Adrenal gland (tissue), 12 donors: ENCODE results near the gene ATXN2. TPM values are rescaled to one million over a fixed set of nuclear protein-coding genes. Genes with fewer than 3 reads are reported as not detected.
"Not testable (repeated sequence)": the region's sequence is repeated elsewhere in the genome, so short reads cannot be mapped to it uniquely, and the experiment has no call there.

Source experiments
- DNase-seq, 7 donors: peaks; one replicate each; pipeline ENCODE4 v3.0.0-alpha.2; 2019 to 2020
- H3K27ac ChIP-seq, 5 donors: fragments of 200-600 bp; sonication (generic) in 4 of 5; 1 replicate in 3 of 5; 2 replicates in 2 of 5; pipeline versions ENCODE4 v1.5.1 to v1.8.0; 2016 to 2020; ENCODE audit warnings: mild to moderate bottlenecking in 1 of 5
- H3K27me3 ChIP-seq: fragments of 200-600 bp; 2 replicates; pipeline ENCODE4 v1.8.0; 2021
- H3K36me3 ChIP-seq, 2 donors: fragments of 200-600 bp; replicated peaks in 1 of 2; 1 replicate in 1 of 2; 2 replicates in 1 of 2; pipeline versions ENCODE4 v1.5.1 to v1.8.0; 2018 to 2022
- H3K4me1 ChIP-seq, 2 donors: fragments of 200-600 bp; replicated peaks in 1 of 2; 1 replicate in 1 of 2; 2 replicates in 1 of 2; pipeline versions ENCODE4 v1.5.1 to v1.8.0; 2018 to 2021
- H3K4me3 ChIP-seq, 4 donors: fragments of 200-600 bp; sonication (generic) in 3 of 4; one replicate each; pipeline ENCODE4 v1.5.1; 2016 to 2018
- H3K9me3 ChIP-seq, 3 donors: fragments of 200-600 bp; sonication (generic) in 1 of 3; replicated peaks in 1 of 3; 1 replicate in 2 of 3; 2 replicates in 1 of 3; pipeline versions ENCODE4 v1.5.1 to v1.8.0; 2016 to 2021
- CTCF ChIP-seq, 6 experiments: fragments of 450-650 bp in 4 of 6; fragments of 200-600 bp in 2 of 6; sonication (generic) in 1 of 6; IDR thresholded peaks; 1 replicate in 5 of 6; 2 replicates in 1 of 6; pipeline versions ENCODE4 v1.5.1 to v1.8.0; 2016 to 2021; ENCODE audit warnings: antibody characterized with exemption in 6 of 6, mild to moderate bottlenecking in 2 of 6, moderate library complexity in 1 of 6
- POLR2A ChIP-seq, 2 donors: fragments of 450-650 bp; IDR thresholded peaks; one replicate each; pipeline ENCODE4 v1.6.1; 2017; ENCODE audit warnings: antibody characterized with exemption in 2 of 2, mild to moderate bottlenecking in 2 of 2, moderate library complexity in 1 of 2
- WGBS, 4 donors: extraction: QIAGEN DNeasy Blood & Tissue Kit in 2 of 4; methylation state at CpG; one replicate each; pipeline versions ENCODE4 v1.1.5 to v1.1.7; 2013 to 2017; 5-methylcytosine and 5-hydroxymethylcytosine counted together
- intact Hi-C, 2 donors: fragments of 100-400 bp; cut with DNase I; formaldehyde crosslinking; loops; one replicate each; pipeline versions ENCODE4 v1.14.1 to v1.15.0; 2022 to 2023
- polyA plus RNA-seq, 3 donors: library from polyadenylated mRNA; stranded (reverse); fragments of 200-250 nt in 2 of 3; fragments of 350-450 nt in 1 of 3; fragmentation: Illumina TruSeq in 1 of 3; extraction: RNeasy Lipid Tissue Mini Kit (QIAGEN cat#74804) in 1 of 3; gene quantifications; one replicate each; pipeline ENCODE4 v1.2.3, GENCODE V29; 2013 to 2014
- total RNA-seq, 9 donors: library from RNA; depleted of rRNA in 4 of 9; stranded (reverse); fragments of >200 nt in 4 of 9; fragments of 120-200 nt in 1 of 9; fragmentation: NEBNext Ultra II Directional in 1 of 9; extraction: Animal tissue kit (Norgen Biotek cat#: 25700) in 1 of 9; gene quantifications; one replicate each; pipeline versions ENCODE4 v1.1.0 to v1.2.4, GENCODE V29; 2013 to 2023
- donor health status: healthy with polysubstance abuse.
- donor health status: Bipolar disorder and iron deficiency.
- donor health status: DM: yes; HTN: yes; CAD: no.
- donor health status: DM: no; HTN: no; CAD: no.
- donor health status: DM: no; HTN: no; CAD: no.
- donor health status: DM: yes; HTN: yes; CAD: no.

ATXN2 gene
- total and polyA plus RNA-seq, 12 donors, result 31.0 to 241 (median 57.2) TPM

- peaks cover 4 to 15% of the 10 kb centered on the region in 2 donors for H3K4me1 ChIP-seq
- no peaks in the 10 kb centered on the region for H3K9me3 ChIP-seq
- H3K4me3 ChIP-seq, result no peak overlapping the region
- H3K36me3 ChIP-seq, result peaks cover 0 to 63% of the 10 kb centered on the region in 2 donors
- TF ChIP-seq CTCF (IDR thresholded peaks at IDR 0.05), result no peak
- TF ChIP-seq POLR2A (IDR thresholded peaks at IDR 0.05), result no peak
- no peak overlapping the region for H3K27ac ChIP-seq
- no peaks in the 10 kb centered on the region for H3K27me3 ChIP-seq
- intact Hi-C loops, result no loop called here
- DNase-seq, result peak in 1 of 7 donors; percentile 11
These were observed 80.0 kb downstream of the ATXN2 start for GRCh38 chr12:111519083-111519482.

GRCh38 chr12:111507719-111508118, 91.4 kb downstream of the ATXN2 start:
- not testable (repeated sequence) for H3K27ac ChIP-seq

GRCh38 chr12:111507258-111507657, 91.9 kb downstream of the ATXN2 start:
- H3K4me3 ChIP-seq, DNase-seq, H3K27me3 ChIP-seq, H3K9me3 ChIP-seq, H3K27ac ChIP-seq, H3K4me1 ChIP-seq, intact Hi-C loops: not testable (repeated sequence)
- peaks cover 0 to 67% of the 10 kb centered on the region in 2 donors for H3K36me3 ChIP-seq
- 90 to 100% (median 96%) methylated on average over 2 to 24 of the region's 31 CpGs for WGBS, 4 donors

More at GRCh38 chr12:111507719-111508118, 91.4 kb downstream of the ATXN2 start:
- H3K27me3 ChIP-seq, H3K4me3 ChIP-seq, DNase-seq, H3K9me3 ChIP-seq, H3K4me1 ChIP-seq, intact Hi-C loops: not testable (repeated sequence)
- peaks cover 0 to 67% of the 10 kb centered on the region in 2 donors for H3K36me3 ChIP-seq
- WGBS, 4 donors, result 71 to 93% (median 82%) methylated on average over 5 to 6 of the region's 6 CpGs

- Histone ChIP-seq H3K36me3 (peaks cover 0 to 67% of the 10 kb centered on the region in 2 donors), H3K4me3 (no peak overlapping the region), H3K9me3 (no peaks in the 10 kb centered on the region), H3K27ac (no peak overlapping the region), H3K4me1 (no peaks in the 10 kb centered on the region), H3K27me3 (no peaks in the 10 kb centered on the region)
- WGBS, 4 donors, result 91 to 95% (median 92%) methylated on average over 2 of the region's 2 CpGs
- DNase-seq, result no peak
- no peak for TF ChIP-seq POLR2A (IDR thresholded peaks at IDR 0.05)
- TF ChIP-seq CTCF (IDR thresholded peaks at IDR 0.05), result no peak
- intact Hi-C loops, result no loop called here
These were observed 92.9 kb downstream of the ATXN2 start for GRCh38 chr12:111506260-111506659.

GRCh38 chr12:111505601-111506036, 93.5 kb downstream of the ATXN2 start:
- Histone ChIP-seq H3K4me3 (no peak overlapping the region), H3K36me3 (peaks cover 0 to 64% of the 10 kb centered on the region in 2 donors), H3K4me1 (no peaks in the 10 kb centered on the region), H3K27me3 (no peaks in the 10 kb centered on the region), H3K9me3 (no peaks in the 10 kb centered on the region), H3K27ac (no peak overlapping the region)
- DNase-seq, result no peak
- intact Hi-C loops, result no loop called here
- no peak for TF ChIP-seq POLR2A (IDR thresholded peaks at IDR 0.05)
- WGBS, 4 donors, result 87 to 91% (median 89%) methylated on average over 1 of the region's 1 CpG

- no peaks in the 10 kb centered on the region for H3K27me3 ChIP-seq
- no peak overlapping the region for H3K27ac ChIP-seq
- 97 to 100% (median 97%) methylated on average over 1 of the region's 1 CpG for WGBS, 4 donors
- no peak for TF ChIP-seq CTCF (IDR thresholded peaks at IDR 0.05)
- TF ChIP-seq POLR2A (IDR thresholded peaks at IDR 0.05), result no peak
- H3K36me3 ChIP-seq, result peaks cover 0 to 48% of the 10 kb centered on the region in 2 donors
- no peak overlapping the region for H3K4me3 ChIP-seq
- H3K4me1 ChIP-seq, result no peaks in the 10 kb centered on the region
- H3K9me3 ChIP-seq, result no peaks in the 10 kb centered on the region
- DNase-seq, result no peak
- intact Hi-C loops, result no loop called here
These were observed 96.0 kb downstream of the ATXN2 start for GRCh38 chr12:111503116-111503515.
